Testis (tissue), 2 donors: ENCODE data around the gene SKAP2.

ENCODE experiments used
- CTCF ChIP-seq, 3 experiments: fragments of 450-650 bp in 2 of 3; fragments of 200-600 bp in 1 of 3; sonication (generic) in 1 of 3; IDR thresholded peaks; one replicate each; pipeline ENCODE4 v1.5.1; 2016 to 2019; ENCODE audit warnings: antibody characterized with exemption in 3 of 3, mild to moderate bottlenecking in 2 of 3, moderate library complexity in 1 of 3
- POLR2A ChIP-seq: fragments of 450-650 bp; IDR thresholded peaks from one replicate; pipeline ENCODE4 v1.6.1; 2017; ENCODE audit warnings: antibody characterized with exemption, mild to moderate bottlenecking, moderate library complexity

GRCh38 chr7:26688388-26688787 is 176.0 kb downstream of the SKAP2 start:
- no peak for TF ChIP-seq CTCF (IDR thresholded peaks at IDR 0.05)
- no peak for TF ChIP-seq POLR2A
